Right atrium auricular region (tissue), 2 donors: ENCODE data around the gene CNTNAP2. TPM values are rescaled to one million over a fixed set of nuclear protein-coding genes. Genes with fewer than 3 reads are reported as not detected.
A peak's percentile ranks its signal among the peaks of the same experiment; 100 is the strongest.

ENCODE experiments used
- DNase-seq: peaks from one replicate; pipeline ENCODE4 v3.0.0-alpha.2; 2019; ENCODE audit warnings: low spot score
- H3K27ac ChIP-seq, 2 donors: fragments of 200-600 bp; sonication (generic); 1 replicate in 1 of 2; 2 replicates in 1 of 2; pipeline ENCODE4 v1.5.1; 2016 to 2019
- H3K27me3 ChIP-seq, 2 donors: fragments of 200-600 bp; sonication (generic); one replicate each; pipeline versions ENCODE4 v1.5.1 to v1.6.0; 2017 to 2019
- H3K36me3 ChIP-seq: fragments of 200-600 bp; sonication (generic); one replicate; pipeline ENCODE4 v1.5.1; 2016
- H3K4me1 ChIP-seq, 2 donors: fragments of 200-600 bp; sonication (generic); one replicate each; pipeline versions ENCODE4 v1.5.1 to v1.6.0; 2017 to 2019
- H3K4me3 ChIP-seq, 2 donors: fragments of 200-600 bp; sonication (generic); 1 replicate in 1 of 2; 2 replicates in 1 of 2; pipeline ENCODE4 v1.5.1; 2017 to 2019; ENCODE audit warnings: mild to moderate bottlenecking in 1 of 2, moderate library complexity in 1 of 2
- H3K9me3 ChIP-seq, 2 donors: fragments of 200-600 bp; sonication (generic); one replicate each; pipeline ENCODE4 v1.5.1; 2019
- CTCF ChIP-seq, 2 donors: fragments of 200-600 bp; sonication (generic); IDR thresholded peaks; one replicate each; pipeline ENCODE4 v1.5.1; 2019; ENCODE audit warnings: antibody characterized with exemption in 2 of 2
- total RNA-seq, 2 donors: library from RNA; depleted of rRNA; stranded (reverse); fragments of >200 nt; gene quantifications; one replicate each; pipeline ENCODE4 v1.1.0, GENCODE V29; 2016

The CNTNAP2 gene
- total RNA-seq, 2 donors from 2014 or later = 1.1 to 1.7 TPM

- H3K27ac ChIP-seq = no peak overlapping the region
- H3K27me3 ChIP-seq = no peaks in the 10 kb centered on the region
- no peaks in the 10 kb centered on the region for H3K36me3 ChIP-seq
- no peak for TF ChIP-seq CTCF (IDR thresholded peaks at IDR 0.05)
- DNase-seq = no peak
- no peaks in the 10 kb centered on the region for H3K4me1 ChIP-seq
- no peak overlapping the region for H3K4me3 ChIP-seq
- H3K9me3 ChIP-seq = no peaks in the 10 kb centered on the region
These were observed 2113.7 kb downstream of the CNTNAP2 start for GRCh38 chr7:148230296-148230695.

GRCh38 chr7:148230883-148231282, 2114.3 kb downstream of the CNTNAP2 start:
- Histone ChIP-seq H3K36me3 (no peaks in the 10 kb centered on the region), H3K9me3 (no peaks in the 10 kb centered on the region), H3K27ac (no peak overlapping the region), H3K4me3 (no peak overlapping the region), H3K4me1 (no peaks in the 10 kb centered on the region), H3K27me3 (no peaks in the 10 kb centered on the region)
- no peak for DNase-seq
- no peak for TF ChIP-seq CTCF (IDR thresholded peaks at IDR 0.05)

- no peak for DNase-seq
- peak overlapping the region in 1 of 2 donors; percentile 8 for H3K27ac ChIP-seq
These were observed 2116.2 kb downstream of the CNTNAP2 start for GRCh38 chr7:148232784-148233183.

GRCh38 chr7:148234715-148235114, 2118.1 kb downstream of the CNTNAP2 start:
- no peak for TF ChIP-seq CTCF (IDR thresholded peaks at IDR 0.05)
- H3K27me3 ChIP-seq = no peaks in the 10 kb centered on the region
- no peaks in the 10 kb centered on the region for H3K9me3 ChIP-seq
- no peaks in the 10 kb centered on the region for H3K36me3 ChIP-seq
- H3K27ac ChIP-seq = no peak overlapping the region
- H3K4me3 ChIP-seq = no peak overlapping the region
- H3K4me1 ChIP-seq = no peaks in the 10 kb centered on the region
- DNase-seq = no peak

More at GRCh38 chr7:148232784-148233183, 2116.2 kb downstream of the CNTNAP2 start:
- Histone ChIP-seq H3K9me3 (no peaks in the 10 kb centered on the region), H3K36me3 (no peaks in the 10 kb centered on the region), H3K4me1 (no peaks in the 10 kb centered on the region), H3K27me3 (no peaks in the 10 kb centered on the region), H3K4me3 (no peak overlapping the region)
- no peak for TF ChIP-seq CTCF (IDR thresholded peaks at IDR 0.05)

- no peak for TF ChIP-seq CTCF (IDR thresholded peaks at IDR 0.05)
- no peaks in the 10 kb centered on the region for H3K9me3 ChIP-seq
- no peaks in the 10 kb centered on the region for H3K36me3 ChIP-seq
- no peak overlapping the region for H3K4me3 ChIP-seq
- no peak for DNase-seq
- no peak overlapping the region for H3K27ac ChIP-seq
- H3K27me3 ChIP-seq = no peaks in the 10 kb centered on the region
- H3K4me1 ChIP-seq = peaks cover 0 to 7% of the 10 kb centered on the region in 2 donors
These were observed 2122.2 kb downstream of the CNTNAP2 start for GRCh38 chr7:148238761-148239325.

GRCh38 chr7:148241700-148242293, 2125.2 kb downstream of the CNTNAP2 start:
- Histone ChIP-seq H3K4me3 (no peak overlapping the region), H3K36me3 (no peaks in the 10 kb centered on the region), H3K27ac (no peak overlapping the region), H3K9me3 (no peaks in the 10 kb centered on the region), H3K27me3 (no peaks in the 10 kb centered on the region), H3K4me1 (peaks cover 0 to 7% of the 10 kb centered on the region in 2 donors)
- no peak for TF ChIP-seq CTCF (IDR thresholded peaks at IDR 0.05)
- no peak for DNase-seq
